KOPT-K1 (cell line): Measurements from ENCODE around the gene DGLUCY.
A peak's percentile ranks its signal among the peaks of the same experiment; 100 is the strongest.
"Not testable (repeated sequence)": the region's sequence is repeated elsewhere in the genome, so short reads cannot be mapped to it uniquely, and the experiment has no call there.

ENCODE experiments used
- H3K27ac ChIP-seq: fragments of 200-600 bp; sonication (generic); 2 replicates; pipeline ENCODE4 v1.5.1; 2016; ENCODE audit warnings: antibody characterized with exemption, mild to moderate bottlenecking, low read depth, low read length; ENCODE audit not compliant: poor library complexity, severe bottlenecking
- H3K36me3 ChIP-seq: fragments of 200-600 bp; sonication (generic); 2 replicates; pipeline ENCODE4 v1.5.1; 2017; ENCODE audit warnings: antibody characterized with exemption, mild to moderate bottlenecking, low read length, moderate library complexity; ENCODE audit not compliant: insufficient read depth
- H3K9me3 ChIP-seq: fragments of 200-600 bp; sonication (generic); 2 replicates; pipeline ENCODE4 v1.5.1; 2017; ENCODE audit warnings: antibody characterized with exemption, low read length, mild to moderate bottlenecking; ENCODE audit not compliant: insufficient read depth, poor library complexity, severe bottlenecking

DGLUCY gene

GRCh38 chr14:91142214-91142668 lies 28.4 kb downstream of the DGLUCY start:
- Histone ChIP-seq H3K27ac (peak overlapping the region; percentile 43), H3K9me3 (no peaks in the 10 kb centered on the region), H3K36me3 (peaks cover 55% of the 10 kb centered on the region)

- Histone ChIP-seq H3K27ac (no peak overlapping the region), H3K36me3 (peaks cover 60% of the 10 kb centered on the region), H3K9me3 (no peaks in the 10 kb centered on the region)
Observed at GRCh38 chr14:91143862-91144261, 30.0 kb downstream of the DGLUCY start.

- peaks cover 59% of the 10 kb centered on the region for H3K36me3 ChIP-seq
- peak overlapping the region; percentile 55 for H3K27ac ChIP-seq
- H3K9me3 ChIP-seq, result no peaks in the 10 kb centered on the region
Observed at GRCh38 chr14:91144425-91145145, 30.7 kb downstream of the DGLUCY start.

GRCh38 chr14:91145391-91146160 lies 31.7 kb downstream of the DGLUCY start:
- peaks cover 60% of the 10 kb centered on the region for H3K36me3 ChIP-seq
- no peaks in the 10 kb centered on the region for H3K9me3 ChIP-seq
- peak overlapping the region; percentile 55 for H3K27ac ChIP-seq

- H3K9me3 ChIP-seq, result no peaks in the 10 kb centered on the region
- H3K36me3 ChIP-seq, result peaks cover 55% of the 10 kb centered on the region
- peak overlapping the region; percentile 55 for H3K27ac ChIP-seq
Observed at GRCh38 chr14:91146661-91147060, 32.8 kb downstream of the DGLUCY start.

GRCh38 chr14:91149462-91149861 lies 35.6 kb downstream of the DGLUCY start:
- H3K9me3 ChIP-seq, result no peaks in the 10 kb centered on the region
- H3K36me3 ChIP-seq, result peaks cover 60% of the 10 kb centered on the region
- H3K27ac ChIP-seq, result no peak overlapping the region

GRCh38 chr14:91152499-91152898 lies 38.6 kb downstream of the DGLUCY start:
- Histone ChIP-seq H3K9me3 (no peaks in the 10 kb centered on the region), H3K27ac (no peak overlapping the region), H3K36me3 (peaks cover 52% of the 10 kb centered on the region)

GRCh38 chr14:91153360-91153759 lies 39.5 kb downstream of the DGLUCY start:
- no peak overlapping the region for H3K27ac ChIP-seq
- H3K36me3 ChIP-seq, result peaks cover 52% of the 10 kb centered on the region
- no peaks in the 10 kb centered on the region for H3K9me3 ChIP-seq

GRCh38 chr14:91154851-91155625 lies 41.2 kb downstream of the DGLUCY start:
- H3K36me3 ChIP-seq, result peaks cover 53% of the 10 kb centered on the region
- no peaks in the 10 kb centered on the region for H3K9me3 ChIP-seq
- no peak overlapping the region for H3K27ac ChIP-seq

GRCh38 chr14:91155626-91156089 lies 41.8 kb downstream of the DGLUCY start:
- peaks cover 54% of the 10 kb centered on the region for H3K36me3 ChIP-seq
- no peak overlapping the region for H3K27ac ChIP-seq

GRCh38 chr14:91156142-91156666 lies 42.3 kb downstream of the DGLUCY start:
- peaks cover 60% of the 10 kb centered on the region for H3K36me3 ChIP-seq
- not testable (repeated sequence) for H3K27ac ChIP-seq, H3K9me3 ChIP-seq

More at GRCh38 chr14:91155626-91156089, 41.8 kb downstream of the DGLUCY start:
- H3K9me3 ChIP-seq, result no peaks in the 10 kb centered on the region

GRCh38 chr14:91156877-91157276 lies 43.0 kb downstream of the DGLUCY start:
- H3K27ac ChIP-seq, H3K9me3 ChIP-seq: not testable (repeated sequence)
- peaks cover 67% of the 10 kb centered on the region for H3K36me3 ChIP-seq

- Histone ChIP-seq H3K9me3 (no peaks in the 10 kb centered on the region), H3K27ac (no peak overlapping the region), H3K36me3 (peaks cover 80% of the 10 kb centered on the region)
Observed at GRCh38 chr14:91158091-91158790, 44.4 kb downstream of the DGLUCY start.

- H3K27ac ChIP-seq, result no peak overlapping the region
- H3K9me3 ChIP-seq, result no peaks in the 10 kb centered on the region
- H3K36me3 ChIP-seq, result peaks cover 87% of the 10 kb centered on the region
Observed at GRCh38 chr14:91159182-91159581, 45.3 kb downstream of the DGLUCY start.
